WTC11 (cell line): Measurements from ENCODE around the gene IFI27. TPM values are rescaled to one million over a fixed set of nuclear protein-coding genes. Genes with fewer than 3 reads are reported as not detected.

Experiments used
- ATAC-seq: fragments of 200-7000 bp; cut with Tn5 transposase; 2 replicates; pipeline ENCODE4 v1.10.0; 2021; ENCODE audit warnings: mild to moderate bottlenecking, moderate library complexity
- CTCF ChIA-PET: fragments of 300-600 bp; sonication (Branson Sonifier 250); formaldehyde crosslinking; loops from one replicate; lab custom pipeline; 2021; ENCODE audit warnings: antibody characterized with exemption; lab: Charles Lee
- POLR2A ChIA-PET: fragments of 350-600 bp; sonication (Branson Sonifier 250); formaldehyde crosslinking; loops from one replicate; lab custom pipeline; 2021; ENCODE audit warnings: antibody characterized with exemption; lab: Charles Lee
- DNase-seq: peaks from one replicate; pipeline ENCODE4 v3.0.0; 2021; ENCODE audit warnings: low spot score
- H3K27ac Mint-ChIP-seq: 2 replicates; pipeline ENCODE4 v1.8.0; 2021; ENCODE audit warnings: mixed read lengths
- H3K27me3 Mint-ChIP-seq: 2 replicates; pipeline ENCODE4 v1.8.0; 2021; ENCODE audit warnings: low read depth, mild to moderate bottlenecking, moderate library complexity, mixed read lengths
- H3K36me3 Mint-ChIP-seq: 2 replicates; pipeline ENCODE4 v1.8.0; 2021; ENCODE audit warnings: mixed read lengths
- H3K4me1 Mint-ChIP-seq: 2 replicates; pipeline ENCODE4 v1.8.0; 2022; ENCODE audit warnings: mixed read lengths
- H3K4me3 Mint-ChIP-seq: 2 replicates; pipeline ENCODE4 v1.8.0; 2021; ENCODE audit warnings: mild to moderate bottlenecking, moderate library complexity, mixed read lengths
- H3K9me3 Mint-ChIP-seq: 2 replicates; pipeline ENCODE4 v1.8.0; 2021; ENCODE audit warnings: mixed read lengths
- ATF3 ChIP-seq: sonication (generic); formaldehyde crosslinking; conservative IDR thresholded peaks from 2 replicates; pipeline ENCODE4 v1.8.1; 2022; ENCODE audit warnings: mild to moderate bottlenecking, missing genetic modification reagents
- CREB1 ChIP-seq: sonication (generic); formaldehyde crosslinking; IDR thresholded peaks from 2 replicates; pipeline ENCODE4 v1.8.0; 2023; ENCODE audit warnings: mild to moderate bottlenecking, missing genetic modification reagents
- CREM ChIP-seq: sonication (generic); formaldehyde crosslinking; IDR thresholded peaks from 2 replicates; pipeline ENCODE4 v1.8.1; 2022; ENCODE audit warnings: mild to moderate bottlenecking, missing genetic modification reagents, moderate library complexity
- E2F5 ChIP-seq: sonication (generic); formaldehyde crosslinking; IDR thresholded peaks from 2 replicates; pipeline ENCODE4 v1.8.1; 2022; ENCODE audit warnings: mild to moderate bottlenecking, moderate library complexity, missing genetic modification reagents
- ELF4 ChIP-seq: sonication (generic); formaldehyde crosslinking; IDR thresholded peaks from 2 replicates; pipeline ENCODE4 v1.8.1; 2022; ENCODE audit warnings: low read depth, mild to moderate bottlenecking, moderate library complexity, missing genetic modification reagents
- ETV6 ChIP-seq: sonication (generic); formaldehyde crosslinking; IDR thresholded peaks from 2 replicates; pipeline ENCODE4 v1.8.1; 2022; ENCODE audit warnings: mild to moderate bottlenecking, missing genetic modification reagents
- FOXP4 ChIP-seq: sonication (generic); formaldehyde crosslinking; IDR thresholded peaks from 2 replicates; pipeline ENCODE4 v1.8.0; 2022; ENCODE audit warnings: mild to moderate bottlenecking, missing genetic modification reagents
- IRF1 ChIP-seq: sonication (generic); formaldehyde crosslinking; IDR thresholded peaks from 2 replicates; pipeline ENCODE4 v1.8.0; 2023; ENCODE audit warnings: missing genetic modification reagents
- KAT7 ChIP-seq: sonication (generic); formaldehyde crosslinking; IDR thresholded peaks from 2 replicates; pipeline ENCODE4 v1.8.1; 2023; ENCODE audit warnings: missing genetic modification reagents, mild to moderate bottlenecking, borderline replicate concordance
- MLX ChIP-seq: sonication (generic); formaldehyde crosslinking; IDR thresholded peaks from 2 replicates; pipeline ENCODE4 v1.8.1; 2023; ENCODE audit warnings: mild to moderate bottlenecking, missing genetic modification reagents, moderate library complexity
- NFATC4 ChIP-seq: fragments of 250-450 bp; sonication (Bioruptor Pico); IDR thresholded peaks from 2 replicates; pipeline ENCODE4 v1.9.0; 2021; ENCODE audit warnings: mild to moderate bottlenecking
- NR1H2 ChIP-seq: sonication (generic); formaldehyde crosslinking; IDR thresholded peaks from 2 replicates; pipeline ENCODE4 v1.9.0; 2021; ENCODE audit warnings: mild to moderate bottlenecking, moderate library complexity, missing genetic modification reagents
- PRRX2 ChIP-seq: fragments of 250-450 bp; sonication (Bioruptor Pico); IDR thresholded peaks from 2 replicates; pipeline ENCODE4 v1.8.0; 2021; ENCODE audit warnings: mild to moderate bottlenecking
- SMAD3 ChIP-seq: sonication (generic); formaldehyde crosslinking; IDR thresholded peaks from 2 replicates; pipeline ENCODE4 v1.8.0; 2022; ENCODE audit warnings: missing genetic modification reagents, mild to moderate bottlenecking, borderline replicate concordance
- SMAD4 ChIP-seq: sonication (generic); formaldehyde crosslinking; IDR thresholded peaks from 2 replicates; pipeline ENCODE4 v1.8.0; 2022; ENCODE audit warnings: mild to moderate bottlenecking, missing genetic modification reagents
- TCF7 ChIP-seq: sonication (generic); formaldehyde crosslinking; IDR thresholded peaks from 2 replicates; pipeline ENCODE4 v1.8.0; 2022; ENCODE audit warnings: mild to moderate bottlenecking, low read depth, missing genetic modification reagents, moderate library complexity
- ZNF121 ChIP-seq: sonication (generic); formaldehyde crosslinking; IDR thresholded peaks from 2 replicates; pipeline ENCODE4 v1.8.0; 2023; ENCODE audit warnings: missing genetic modification reagents
- ZNF263 ChIP-seq: sonication (generic); formaldehyde crosslinking; IDR thresholded peaks from 2 replicates; pipeline ENCODE4 v1.8.1; 2022; ENCODE audit warnings: low read depth, mild to moderate bottlenecking, moderate library complexity, missing genetic modification reagents
- ZNF396 ChIP-seq: fragments of 250-450 bp; sonication (Bioruptor Pico); IDR thresholded peaks from 2 replicates; pipeline ENCODE4 v1.8.0; 2021; ENCODE audit warnings: mild to moderate bottlenecking, moderate library complexity, borderline replicate concordance
- ZNF423 ChIP-seq: fragments of 250-450 bp; sonication (Bioruptor Pico); IDR thresholded peaks from 2 replicates; pipeline ENCODE4 v2.1.2; 2022; ENCODE audit warnings: mild to moderate bottlenecking, moderate library complexity
- ZNF512 ChIP-seq: sonication (generic); formaldehyde crosslinking; IDR thresholded peaks from 2 replicates; pipeline ENCODE4 v1.8.1; 2022; ENCODE audit warnings: missing genetic modification reagents, borderline replicate concordance
- ZNF532 ChIP-seq: fragments of 250-450 bp; sonication (Bioruptor Pico); IDR thresholded peaks from 2 replicates; pipeline ENCODE4 v1.9.0; 2021; ENCODE audit warnings: mild to moderate bottlenecking, borderline replicate concordance
- total RNA-seq: library from RNA; stranded (reverse); gene quantifications from 3 replicates; pipeline ENCODE4 v1.2.3, GENCODE V29; 2021

IFI27 gene
- total RNA-seq, 1 experiment from 2014 or later: 1.8 TPM

- Mint-ChIP-seq H3K9me3 (peaks cover 3% of the 10 kb centered on the region), H3K4me1 (peaks cover 11% of the 10 kb centered on the region), H3K36me3 (no peaks in the 10 kb centered on the region), H3K27me3 (peaks cover 12% of the 10 kb centered on the region), H3K27ac (no peak overlapping the region), H3K4me3 (no peak overlapping the region)
- ChIA-PET POLR2A (no interaction called here), CTCF (interaction anchor here (1.6 kb wide), 1 partner anchor 10 kb away, joined by 5 read pairs; no protein-coding TSS in a partner anchor)
- TF ChIP-seq PRRX2 (no peak), TCF7 (no peak), ZNF396 (no peak), ELF4 (CRISPR knock-in tag) (no peak), ZNF121 (CRISPR knock-in tag) (no peak), CREM (CRISPR knock-in tag) (no peak), FOXP4 (CRISPR knock-in tag) (no peak), SMAD4 (CRISPR knock-in tag) (no peak)
- DNase-seq (no peak), ATAC-seq (no peak)
Measured at GRCh38 chr14:94125659-94126418, 15.3 kb downstream of the IFI27 start.

- Mint-ChIP-seq H3K4me3 (no peak overlapping the region), H3K9me3 (no peaks in the 10 kb centered on the region), H3K27ac (no peak overlapping the region), H3K27me3 (peaks cover 8% of the 10 kb centered on the region), H3K36me3 (no peaks in the 10 kb centered on the region), H3K4me1 (peaks cover 11% of the 10 kb centered on the region)
- CTCF ChIA-PET: no interaction called here
- POLR2A ChIA-PET: no interaction called here
- DNase-seq (no peak), ATAC-seq (no peak)
- no peak for TF ChIP-seq ATF3 (CRISPR knock-in tag)
- TF ChIP-seq E2F5 (CRISPR knock-in tag): no peak
- no peak for TF ChIP-seq ZNF263 (CRISPR knock-in tag)
- no peak for TF ChIP-seq ZNF423 (CRISPR knock-in tag)
- no peak for TF ChIP-seq CREB1 (CRISPR knock-in tag)
- TF ChIP-seq MLX (CRISPR knock-in tag): no peak
- no peak for TF ChIP-seq TCF7
- TF ChIP-seq ZNF512 (CRISPR knock-in tag): no peak
- no peak for TF ChIP-seq ETV6
- no peak for TF ChIP-seq NFATC4
- TF ChIP-seq SMAD3 (CRISPR knock-in tag): no peak
- TF ChIP-seq IRF1 (CRISPR knock-in tag): no peak
- no peak for TF ChIP-seq NR1H2 (CRISPR knock-in tag)
- no peak for TF ChIP-seq KAT7 (CRISPR knock-in tag)
- no peak for TF ChIP-seq ZNF532 (CRISPR knock-in tag)
Measured at GRCh38 chr14:94126419-94126677, 15.8 kb downstream of the IFI27 start.
